GM04503 (cell line): ENCODE measurements around the gene PRDM8.
A peak's percentile ranks its signal among the peaks of the same experiment; 100 is the strongest.
"Not testable (repeated sequence)": the region's sequence is repeated elsewhere in the genome, so short reads cannot be mapped to it uniquely, and the experiment has no call there.

ENCODE experiments used
- DNase-seq: peaks from one replicate; pipeline ENCODE4 v3.0.0-alpha.2; 2012; ENCODE audit warnings: low read depth

Gene PRDM8

DNA sequence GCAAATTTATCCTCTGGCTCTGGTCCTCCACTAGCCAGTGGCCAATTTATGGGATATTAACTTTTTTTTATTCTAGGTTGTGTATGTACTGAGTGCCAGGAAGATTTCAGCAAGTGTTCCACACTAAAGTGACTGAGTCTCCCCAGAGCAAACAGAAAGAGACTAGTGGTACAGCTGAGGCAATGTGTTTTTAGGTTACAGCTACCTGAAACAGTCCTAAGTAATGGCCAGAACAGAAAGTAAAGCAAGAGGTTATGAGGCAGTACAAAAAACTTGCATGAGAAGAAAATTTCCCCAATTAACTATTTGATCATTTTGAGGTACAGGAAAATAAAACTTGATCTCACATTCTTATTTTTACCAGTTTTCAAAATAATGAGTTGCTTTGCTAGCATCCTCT is 31.2 kb downstream of the PRDM8 start:
- DNase-seq = no peak

DNA sequence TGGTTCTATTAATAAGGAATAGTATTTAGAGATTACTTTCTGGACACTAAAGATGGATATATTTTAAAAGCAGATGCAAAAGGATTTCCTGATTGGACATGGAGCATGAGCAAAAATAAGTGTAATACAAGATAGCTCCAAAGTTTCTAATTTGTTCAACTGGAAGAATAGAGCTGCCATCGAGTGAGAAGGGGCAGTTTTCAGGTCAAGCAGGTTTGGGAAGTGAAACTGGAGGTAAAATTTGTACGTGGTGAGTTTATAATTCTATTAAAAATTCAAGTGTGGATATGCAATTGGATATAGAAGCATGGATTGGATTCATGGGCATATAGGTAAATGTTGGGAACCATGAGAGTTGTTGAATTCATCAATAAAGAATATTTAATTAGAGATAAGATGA is 31.8 kb downstream of the PRDM8 start:
- no peak for DNase-seq

DNA sequence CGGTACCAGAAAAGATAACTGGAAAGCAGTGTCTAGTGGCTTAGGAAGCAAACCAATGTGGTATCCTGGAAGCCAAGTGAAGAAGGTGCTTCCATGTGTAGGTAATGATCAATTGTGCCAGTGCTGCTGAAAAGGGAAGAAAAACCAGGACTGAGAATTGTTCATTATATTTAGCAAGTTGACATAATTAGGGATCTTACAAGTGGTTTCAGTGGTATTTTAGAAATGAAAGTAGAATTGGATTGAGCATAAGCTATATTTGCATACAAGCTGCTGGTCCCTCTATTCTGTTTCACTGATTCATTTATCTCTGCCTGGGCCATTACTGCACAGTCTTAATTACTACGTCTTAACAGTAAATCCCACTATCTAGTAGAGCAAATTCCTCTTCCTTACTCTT is 32.3 kb downstream of the PRDM8 start:
- no peak for DNase-seq

DNA sequence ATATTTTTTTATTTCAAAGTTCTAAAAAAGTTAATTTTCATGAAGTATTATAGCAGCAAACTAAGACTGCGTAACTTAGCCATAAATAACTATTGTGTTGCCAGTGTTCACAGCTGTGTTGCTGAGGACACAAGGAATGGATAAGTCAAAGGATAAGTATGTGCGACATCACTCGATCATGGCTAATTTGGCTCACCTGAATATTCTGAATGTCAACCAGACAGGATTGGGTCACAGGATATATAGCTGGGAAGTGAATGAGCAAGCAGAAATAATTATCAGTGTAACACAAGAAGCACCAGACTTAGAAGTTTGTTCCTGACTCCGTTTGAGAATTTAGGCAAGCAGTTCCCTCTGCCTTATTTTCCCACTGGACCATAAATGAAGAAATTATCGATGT is 33.9 kb downstream of the PRDM8 start:
- no peak for DNase-seq

DNA sequence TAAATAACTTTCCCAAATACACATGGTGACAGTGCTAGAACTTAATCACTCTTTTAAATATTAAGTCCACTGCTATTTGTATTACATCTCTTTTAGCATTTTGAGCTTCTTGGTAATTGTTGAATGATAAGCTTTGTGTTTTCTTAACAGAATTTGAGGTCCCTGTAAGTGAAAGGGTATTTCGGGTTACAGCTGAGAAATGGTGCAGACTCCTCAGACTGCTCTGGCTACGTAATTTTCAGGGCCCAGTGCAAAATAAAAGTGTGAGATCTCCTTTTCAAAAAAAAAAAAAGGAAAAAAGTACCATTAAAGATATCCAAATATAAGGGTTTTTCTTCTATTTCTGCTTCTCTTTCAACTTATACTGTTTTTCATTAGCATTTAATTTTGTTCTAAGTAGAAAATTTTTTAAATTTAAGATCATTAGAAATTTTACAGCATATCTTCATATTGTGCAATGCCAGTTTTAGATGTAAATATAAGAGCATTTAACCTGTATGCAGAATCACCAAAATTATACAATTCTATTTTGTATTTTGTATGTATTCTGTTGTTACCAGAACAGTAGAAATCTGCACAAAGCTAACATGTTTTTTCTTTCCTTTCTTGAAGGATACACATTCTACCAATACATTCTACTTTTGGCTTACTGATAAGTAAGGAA is 35.5 kb downstream of the PRDM8 start:
- DNase-seq = no peak

DNA sequence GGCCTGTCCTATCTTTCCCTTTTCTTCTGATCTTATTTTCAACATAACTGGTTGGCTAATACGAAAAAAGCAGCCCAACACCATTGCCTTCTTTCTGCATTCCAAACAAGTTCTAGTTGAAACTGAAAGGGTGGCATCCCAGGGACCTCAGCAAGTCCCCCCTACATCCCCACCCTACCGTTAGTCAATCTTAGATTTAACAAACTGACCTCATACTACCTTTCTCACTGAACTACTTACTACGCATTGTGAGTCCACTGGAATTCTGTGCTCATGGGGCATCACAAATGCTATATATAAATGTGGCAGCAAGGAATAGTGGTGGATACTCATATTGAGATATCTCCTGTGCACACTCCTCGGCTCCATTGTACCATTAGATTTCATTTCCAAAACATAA is 36.1 kb downstream of the PRDM8 start:
- no peak for DNase-seq

DNA sequence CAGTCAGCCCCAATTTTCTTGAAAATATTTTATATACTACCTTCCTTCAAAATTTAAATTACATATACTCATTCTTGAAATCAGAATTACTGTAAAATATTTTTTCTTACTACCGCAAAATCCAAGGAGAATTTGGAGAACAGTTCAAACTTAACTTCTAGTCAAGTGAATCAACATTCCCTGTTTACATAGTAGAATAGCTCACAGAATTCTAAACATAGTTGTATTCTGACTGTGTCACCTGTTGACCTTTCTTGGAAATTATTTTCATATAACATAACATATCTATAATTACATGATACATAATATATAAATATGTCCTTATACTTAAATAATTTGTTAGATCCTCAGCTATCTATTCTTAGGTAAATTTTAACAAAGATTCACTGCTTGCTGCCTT is 38.1 kb downstream of the PRDM8 start:
- DNase-seq = no peak

DNA sequence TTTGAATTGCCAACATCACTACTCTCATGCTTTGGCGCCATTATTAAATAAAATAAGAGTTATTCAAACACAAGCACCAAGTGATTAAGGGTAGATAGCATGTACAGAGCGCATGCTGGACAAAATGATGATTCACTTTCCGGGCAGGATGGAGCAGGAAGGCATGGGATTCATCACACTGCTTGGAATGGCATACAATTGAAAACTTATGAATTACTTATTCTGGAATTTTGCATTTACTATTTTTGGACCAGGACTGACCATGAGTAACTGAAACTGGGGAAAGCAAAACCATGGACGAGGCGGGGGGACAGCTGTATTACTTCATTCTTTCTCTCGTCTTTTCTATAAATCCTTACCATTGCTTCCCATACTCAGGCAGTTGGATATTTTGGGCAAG is 40.7 kb downstream of the PRDM8 start:
- DNase-seq = peak; percentile 88

DNA sequence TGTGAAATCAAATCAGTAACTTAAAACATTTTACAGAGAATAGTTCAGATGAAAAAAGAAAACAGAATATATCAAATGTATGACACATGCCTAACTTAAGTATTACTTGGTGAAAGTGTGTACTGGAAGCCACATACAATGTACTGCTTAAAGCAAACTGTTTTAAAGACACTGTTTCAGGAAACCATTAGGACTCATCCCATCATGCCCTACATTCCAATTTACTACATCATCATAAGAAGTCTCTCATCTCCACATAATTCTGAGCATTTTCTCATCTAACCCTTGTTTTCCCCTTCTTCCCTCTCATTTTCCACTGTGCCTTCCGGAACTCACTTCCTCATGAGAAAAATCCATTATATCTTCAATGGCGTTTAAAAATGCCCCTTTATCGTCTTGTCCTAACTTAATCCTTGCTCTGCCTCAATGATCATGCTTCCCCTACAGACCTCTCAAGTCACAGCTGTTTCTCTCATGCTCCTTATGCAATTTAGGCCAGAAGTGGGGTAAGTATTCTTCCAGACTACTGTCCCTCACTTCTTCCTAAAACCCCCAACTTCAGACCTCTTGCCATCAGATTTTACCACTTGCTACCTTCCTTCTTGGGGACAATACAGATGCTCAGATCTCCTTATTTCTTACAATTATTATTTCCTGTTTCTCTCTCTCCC is 42.3 kb downstream of the PRDM8 start:
- no peak for DNase-seq

DNA sequence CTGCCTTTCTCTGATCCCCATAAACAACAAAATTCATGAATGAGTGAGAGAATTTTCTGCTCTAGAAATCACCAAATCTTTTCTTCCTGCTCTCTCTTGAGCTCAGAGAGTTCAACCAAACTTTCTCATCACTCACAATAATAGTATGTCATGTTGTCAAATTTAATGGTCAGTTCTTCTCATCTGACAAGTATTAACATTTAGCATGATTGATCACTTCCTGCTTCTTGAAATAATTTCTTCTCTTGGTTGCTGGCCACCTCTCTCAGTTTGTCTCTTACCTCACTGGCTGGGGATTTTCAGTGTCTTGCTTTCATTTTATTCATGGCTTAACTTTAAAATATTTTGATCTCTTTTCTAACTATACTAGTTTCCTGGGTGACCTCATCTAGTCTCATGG is 43.7 kb downstream of the PRDM8 start:
- peak; percentile 60 for DNase-seq

DNA sequence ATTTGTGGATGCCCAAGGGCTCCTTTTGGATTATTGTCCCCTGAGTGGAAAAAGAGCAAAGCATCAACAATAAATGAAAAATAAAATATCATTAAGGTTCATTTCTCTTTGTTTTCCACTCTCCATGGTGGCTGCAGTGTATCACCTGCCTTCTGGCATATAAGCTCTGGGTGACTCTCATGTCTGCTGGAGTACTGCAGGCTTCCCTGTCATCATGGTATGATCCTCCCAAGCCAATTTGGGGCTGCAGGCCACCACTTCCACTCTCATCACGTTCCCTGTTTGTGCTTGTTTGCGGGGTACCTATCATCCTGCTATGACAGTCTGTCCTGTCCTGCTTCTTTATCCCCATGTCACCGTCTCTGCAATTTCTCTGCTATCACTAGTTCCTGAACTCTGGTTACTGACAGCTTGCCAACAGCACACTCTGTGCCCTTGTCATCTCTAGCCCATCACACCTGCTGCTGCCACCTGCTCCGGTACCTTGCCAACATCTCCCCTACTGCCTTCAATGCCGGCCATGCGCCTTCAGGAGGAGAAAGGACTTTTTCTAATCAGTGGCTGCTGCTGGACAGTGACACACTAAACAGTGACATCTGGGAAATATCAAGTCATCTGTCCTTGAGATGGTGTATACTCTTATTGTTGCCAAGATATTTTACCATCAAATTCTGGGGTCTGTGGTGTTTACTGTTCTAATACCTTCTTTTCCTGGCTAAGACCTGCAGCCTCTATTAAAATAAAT is 46.1 kb downstream of the PRDM8 start:
- no peak for DNase-seq

DNA sequence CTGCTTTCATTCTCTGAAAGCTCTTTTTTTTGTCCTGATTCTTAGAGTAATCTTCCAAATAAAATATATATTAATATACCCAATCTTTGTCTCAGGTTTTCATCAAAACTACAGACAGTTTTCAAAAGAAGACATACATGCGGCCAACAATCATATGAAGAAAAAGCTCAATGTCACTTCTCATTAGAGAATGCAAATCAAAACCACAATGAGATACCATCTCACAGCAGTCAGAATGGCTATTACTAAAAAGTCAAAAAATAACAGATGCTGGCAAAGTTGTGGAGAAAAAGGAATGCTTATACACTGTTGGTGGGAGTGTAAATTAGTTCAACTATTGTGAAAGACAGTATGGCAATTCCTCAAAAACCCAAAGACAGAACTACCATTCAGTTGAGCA is 50.2 kb downstream of the PRDM8 start:
- not testable (repeated sequence) for DNase-seq

DNA sequence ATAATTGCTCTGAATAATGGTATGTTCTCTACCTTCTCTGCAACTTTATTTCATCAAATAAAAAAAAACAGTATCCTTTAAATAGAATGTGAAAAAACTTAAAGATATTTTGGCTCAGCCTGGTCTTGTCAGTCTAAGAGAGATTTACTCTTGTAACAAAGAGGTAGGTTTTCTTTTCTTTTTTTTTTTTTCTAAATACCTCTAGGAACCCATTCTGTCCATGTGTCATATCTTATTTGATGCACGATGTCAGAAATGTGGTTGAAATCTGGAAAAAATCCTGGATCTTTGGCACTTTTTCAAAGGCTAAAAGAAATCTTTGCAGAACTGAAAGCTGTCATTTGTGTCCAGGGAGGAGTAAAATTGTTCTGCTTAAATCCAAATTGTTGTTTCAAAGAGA is 51.8 kb downstream of the PRDM8 start:
- no peak for DNase-seq

DNA sequence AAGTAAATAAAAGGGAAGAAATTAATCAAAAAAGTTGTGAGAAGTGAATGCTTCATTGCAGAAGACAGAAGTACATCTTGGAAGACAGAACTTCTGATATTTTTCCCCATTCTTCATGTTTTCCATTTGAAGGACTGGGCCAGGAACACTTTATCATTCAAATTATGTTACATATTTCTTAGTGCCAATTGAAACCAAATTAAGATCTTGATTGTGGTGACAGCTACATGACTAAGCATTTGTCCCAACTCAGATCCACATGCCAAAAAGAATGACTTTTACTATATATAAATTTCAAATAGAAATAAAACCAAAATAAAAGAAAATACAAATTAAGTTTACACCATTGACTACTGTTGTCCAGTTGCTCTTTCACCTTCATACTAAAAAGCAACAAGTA is 55.1 kb downstream of the PRDM8 start:
- DNase-seq = no peak

DNA sequence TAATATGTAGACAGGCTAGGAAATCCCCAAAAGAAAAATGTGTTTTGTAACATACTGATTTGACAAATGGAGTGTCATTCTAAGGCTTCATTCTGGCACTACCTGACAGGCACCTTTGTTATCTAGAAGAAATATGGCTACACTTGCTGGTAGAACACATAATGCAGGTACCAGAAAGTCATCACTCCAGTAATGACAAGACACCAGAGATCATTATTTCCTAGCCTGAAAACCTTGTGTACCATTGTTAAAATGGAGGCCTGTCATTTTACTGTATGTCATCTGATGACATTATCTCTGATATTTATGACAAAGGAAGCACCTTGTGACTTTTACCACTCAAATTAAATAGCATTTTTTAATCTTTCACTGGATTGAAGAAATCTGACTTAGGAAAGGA is 55.6 kb downstream of the PRDM8 start:
- DNase-seq = no peak

DNA sequence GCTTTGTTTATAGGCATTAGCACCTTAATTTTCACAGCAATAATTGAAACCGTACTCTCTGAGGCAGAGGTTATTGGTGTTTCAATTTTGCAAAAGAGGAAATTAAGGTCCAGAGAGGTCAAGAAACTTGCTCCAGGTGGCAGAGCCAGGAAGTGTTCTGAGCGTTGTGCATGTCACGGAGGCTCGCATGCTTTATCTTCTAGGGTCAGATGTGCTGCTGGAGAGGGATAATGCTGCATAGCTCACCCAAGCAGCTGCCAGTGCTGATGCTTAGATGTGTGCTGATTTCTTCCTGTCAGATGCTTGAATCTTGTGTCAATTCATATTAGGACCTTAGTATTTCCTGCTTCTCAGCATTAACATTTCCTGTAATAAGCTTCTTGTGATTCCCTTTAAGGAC is 56.2 kb downstream of the PRDM8 start:
- DNase-seq = no peak
